Ascending aorta (tissue), 2 donors: Measurements from ENCODE around the gene FGA. TPM values are rescaled to one million over a fixed set of nuclear protein-coding genes. Genes with fewer than 3 reads are reported as not detected.

Source experiments
- DNase-seq, 2 donors: peaks; one replicate each; pipeline ENCODE4 v3.0.0-alpha.2; 2019; ENCODE audit warnings: low spot score in 2 of 2
- H3K27ac ChIP-seq, 2 donors: fragments of 200-600 bp; sonication (generic); one replicate each; pipeline ENCODE4 v1.5.1; 2016 to 2017; ENCODE audit warnings: mild to moderate bottlenecking in 1 of 2
- H3K27me3 ChIP-seq: fragments of 200-600 bp; sonication (generic); one replicate; pipeline ENCODE4 v1.5.1; 2017
- H3K36me3 ChIP-seq, 2 donors: fragments of 200-600 bp; sonication (generic); one replicate each; pipeline ENCODE4 v1.5.1; 2016
- H3K4me1 ChIP-seq, 2 donors: fragments of 200-600 bp; sonication (generic); one replicate each; pipeline ENCODE4 v1.5.1; 2016 to 2017; ENCODE audit warnings: mild to moderate bottlenecking in 1 of 2
- H3K4me3 ChIP-seq, 2 donors: fragments of 200-600 bp; sonication (generic); one replicate each; pipeline ENCODE4 v1.5.1; 2016 to 2017; ENCODE audit warnings: mild to moderate bottlenecking in 1 of 2
- H3K9me3 ChIP-seq, 2 donors: fragments of 200-600 bp; sonication (generic); one replicate each; pipeline ENCODE4 v1.5.1; 2016
- CTCF ChIP-seq, 3 experiments: fragments of 200-600 bp in 2 of 3; fragments of 450-650 bp in 1 of 3; sonication (generic) in 2 of 3; IDR thresholded peaks; one replicate each; pipeline ENCODE4 v1.5.1; 2016 to 2019; ENCODE audit warnings: antibody characterized with exemption in 3 of 3, mild to moderate bottlenecking in 1 of 3, moderate library complexity in 1 of 3
- intact Hi-C: fragments of 100-400 bp; cut with DNase I; formaldehyde crosslinking; loops from one replicate; pipeline ENCODE4 v1.15.1; 2023
- total RNA-seq: library from RNA; depleted of rRNA; stranded (reverse); fragments of >200 nt; gene quantifications from one replicate; pipeline ENCODE4 v1.1.0, GENCODE V29; 2016

The FGA gene
- total RNA-seq, 1 donor from 2014 or later, result 47.6 TPM

- TF ChIP-seq CTCF (IDR thresholded peaks at IDR 0.05), result no peak
- Histone ChIP-seq H3K4me1 (no peaks in the 10 kb centered on the region), H3K4me3 (no peak overlapping the region), H3K27ac (no peak overlapping the region), H3K9me3 (no peaks in the 10 kb centered on the region), H3K27me3 (no peaks in the 10 kb centered on the region), H3K36me3 (no peaks in the 10 kb centered on the region)
- DNase-seq, result no peak
- intact Hi-C loops, result no loop called here
Measured at GRCh38 chr4:154577324-154577723, 13.2 kb downstream of the FGA start.

GRCh38 chr4:154574311-154574710 lies 16.2 kb downstream of the FGA start:
- no peak for DNase-seq
- H3K36me3 ChIP-seq, result no peaks in the 10 kb centered on the region
- H3K4me3 ChIP-seq, result no peak overlapping the region
- no peak for TF ChIP-seq CTCF (IDR thresholded peaks at IDR 0.05)
- H3K9me3 ChIP-seq, result no peaks in the 10 kb centered on the region
- H3K4me1 ChIP-seq, result no peaks in the 10 kb centered on the region
- H3K27ac ChIP-seq, result no peak overlapping the region
- intact Hi-C loops, result no loop called here
- H3K27me3 ChIP-seq, result no peaks in the 10 kb centered on the region

GRCh38 chr4:154573190-154573870 lies 17.2 kb downstream of the FGA start:
- no peak for TF ChIP-seq CTCF (IDR thresholded peaks at IDR 0.05)
- H3K27ac ChIP-seq, result no peak overlapping the region
- H3K4me1 ChIP-seq, result no peaks in the 10 kb centered on the region
- no peaks in the 10 kb centered on the region for H3K27me3 ChIP-seq
- no peak overlapping the region for H3K4me3 ChIP-seq
- H3K36me3 ChIP-seq, result no peaks in the 10 kb centered on the region
- DNase-seq, result no peak
- no peaks in the 10 kb centered on the region for H3K9me3 ChIP-seq
- intact Hi-C loops, result no loop called here

GRCh38 chr4:154569584-154569983 lies 21.0 kb downstream of the FGA start:
- Histone ChIP-seq H3K27ac (no peak overlapping the region), H3K9me3 (no peaks in the 10 kb centered on the region), H3K4me1 (no peaks in the 10 kb centered on the region), H3K4me3 (no peak overlapping the region), H3K27me3 (no peaks in the 10 kb centered on the region), H3K36me3 (no peaks in the 10 kb centered on the region)
- intact Hi-C loops, result no loop called here
- no peak for TF ChIP-seq CTCF (IDR thresholded peaks at IDR 0.05)
- no peak for DNase-seq

GRCh38 chr4:154569028-154569427 lies 21.5 kb downstream of the FGA start:
- DNase-seq, result no peak
- no peaks in the 10 kb centered on the region for H3K4me1 ChIP-seq
- H3K9me3 ChIP-seq, result no peaks in the 10 kb centered on the region
- no peak overlapping the region for H3K4me3 ChIP-seq
- no peaks in the 10 kb centered on the region for H3K27me3 ChIP-seq
- TF ChIP-seq CTCF (IDR thresholded peaks at IDR 0.05), result no peak
- intact Hi-C loops, result no loop called here
- H3K36me3 ChIP-seq, result no peaks in the 10 kb centered on the region
- no peak overlapping the region for H3K27ac ChIP-seq
